DND-41 (cell line): ENCODE measurements around the gene SRL.

Source experiments
- EZH2 ChIP-seq: IDR thresholded peaks from 3 replicates; pipeline ENCODE4 v1.6.1; 2012; ENCODE audit warnings: borderline replicate concordance, low read depth, mild to moderate bottlenecking, moderate library complexity, low read length, inconsistent platforms; ENCODE audit not compliant: severe bottlenecking
- TF ChIP-seq, protein P1 (sequence below): IDR thresholded peaks from 2 replicates; pipeline ENCODE4 v1.5.1; 2012; ENCODE audit warnings: borderline replicate concordance, low read length, moderate library complexity, mild to moderate bottlenecking; ENCODE audit not compliant: poor library complexity, severe bottlenecking; ENCODE audit errors: extremely low read depth

DNA sequence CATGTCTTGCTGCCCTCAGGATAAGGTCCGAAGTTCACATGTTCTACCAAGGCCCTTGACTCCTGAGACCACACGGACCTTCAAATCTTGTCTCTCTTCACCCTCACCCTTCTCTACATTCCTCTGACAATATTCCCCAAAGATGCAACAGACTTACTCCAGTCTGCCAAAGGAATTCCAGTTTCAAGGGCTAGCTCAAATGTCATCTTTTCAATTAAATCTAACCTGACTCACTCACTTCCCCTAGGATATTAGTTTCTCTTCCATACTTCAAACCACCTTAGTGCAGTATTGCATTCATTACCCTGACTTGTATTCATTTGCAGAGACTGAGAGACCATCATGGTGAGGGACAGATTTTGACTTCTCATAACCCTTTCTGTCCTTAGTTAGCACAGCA, 66.0 kb downstream of the SRL start:
- TF ChIP-seq, protein P1, sequence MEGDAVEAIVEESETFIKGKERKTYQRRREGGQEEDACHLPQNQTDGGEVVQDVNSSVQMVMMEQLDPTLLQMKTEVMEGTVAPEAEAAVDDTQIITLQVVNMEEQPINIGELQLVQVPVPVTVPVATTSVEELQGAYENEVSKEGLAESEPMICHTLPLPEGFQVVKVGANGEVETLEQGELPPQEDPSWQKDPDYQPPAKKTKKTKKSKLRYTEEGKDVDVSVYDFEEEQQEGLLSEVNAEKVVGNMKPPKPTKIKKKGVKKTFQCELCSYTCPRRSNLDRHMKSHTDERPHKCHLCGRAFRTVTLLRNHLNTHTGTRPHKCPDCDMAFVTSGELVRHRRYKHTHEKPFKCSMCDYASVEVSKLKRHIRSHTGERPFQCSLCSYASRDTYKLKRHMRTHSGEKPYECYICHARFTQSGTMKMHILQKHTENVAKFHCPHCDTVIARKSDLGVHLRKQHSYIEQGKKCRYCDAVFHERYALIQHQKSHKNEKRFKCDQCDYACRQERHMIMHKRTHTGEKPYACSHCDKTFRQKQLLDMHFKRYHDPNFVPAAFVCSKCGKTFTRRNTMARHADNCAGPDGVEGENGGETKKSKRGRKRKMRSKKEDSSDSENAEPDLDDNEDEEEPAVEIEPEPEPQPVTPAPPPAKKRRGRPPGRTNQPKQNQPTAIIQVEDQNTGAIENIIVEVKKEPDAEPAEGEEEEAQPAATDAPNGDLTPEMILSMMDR = no peak
- no peak for TF ChIP-seq EZH2
